Brain microvascular endothelial cell (primary cell): ENCODE results near the gene PACSIN1.

ENCODE experiments used
- DNase-seq: peaks from one replicate; pipeline ENCODE4 v3.0.0-alpha.2; 2020
- H3K27ac ChIP-seq: fragments of 250-450 bp; sonication (Bioruptor Pico); 2 replicates; pipeline ENCODE4 v1.5.1; 2020; ENCODE audit warnings: mild to moderate bottlenecking, moderate library complexity
- H3K27me3 ChIP-seq: fragments of 250-450 bp; sonication (Bioruptor Pico); replicated peaks from 2 replicates; pipeline ENCODE4 v1.5.1; 2020; ENCODE audit warnings: mild to moderate bottlenecking
- H3K36me3 ChIP-seq: fragments of 250-450 bp; sonication (Bioruptor Pico); replicated peaks from 2 replicates; pipeline ENCODE4 v1.5.1; 2020; ENCODE audit warnings: mild to moderate bottlenecking
- H3K4me3 ChIP-seq: 2 replicates; pipeline ENCODE4 v1.5.1; 2011; ENCODE audit warnings: low read depth, mild to moderate bottlenecking, control low read depth, low read length, moderate library complexity
- CTCF ChIP-seq: IDR thresholded peaks from 2 replicates; pipeline ENCODE4 v1.5.1; 2011; ENCODE audit warnings: low read depth, mild to moderate bottlenecking, moderate library complexity, low read length, control low read depth, inconsistent platforms; ENCODE audit errors: missing control alignments
- in situ Hi-C: cut with HindIII; loops from 2 replicates; pipeline ENCODE4 v1.10.0; 2017; ENCODE audit warnings: low sequenced_read_pairs, low pct_ligation_motif_present

PACSIN1 gene

GRCh38 chr6:34527751-34528670, 62.1 kb downstream of the PACSIN1 start:
- Histone ChIP-seq H3K27me3 (no peaks in the 10 kb centered on the region), H3K27ac (no peak overlapping the region), H3K36me3 (no peaks in the 10 kb centered on the region), H3K4me3 (no peak overlapping the region)
- DNase-seq = no peak
- in situ Hi-C loops = no loop called here
- no peak for TF ChIP-seq CTCF

GRCh38 chr6:34528996-34529664, 63.3 kb downstream of the PACSIN1 start:
- no peak overlapping the region for H3K27ac ChIP-seq
- in situ Hi-C loops = no loop called here
- no peaks in the 10 kb centered on the region for H3K36me3 ChIP-seq
- H3K27me3 ChIP-seq = no peaks in the 10 kb centered on the region
- no peak overlapping the region for H3K4me3 ChIP-seq
- TF ChIP-seq CTCF = no peak
- no peak for DNase-seq

- Histone ChIP-seq H3K27me3 (no peaks in the 10 kb centered on the region), H3K4me3 (no peak overlapping the region), H3K36me3 (no peaks in the 10 kb centered on the region), H3K27ac (no peak overlapping the region)
- no peak for DNase-seq
- TF ChIP-seq CTCF = no peak
- in situ Hi-C loops = no loop called here
Observed at GRCh38 chr6:34529665-34530327, 63.9 kb downstream of the PACSIN1 start.

- Histone ChIP-seq H3K36me3 (no peaks in the 10 kb centered on the region), H3K4me3 (no peak overlapping the region), H3K27ac (no peak overlapping the region), H3K27me3 (no peaks in the 10 kb centered on the region)
- no peak for TF ChIP-seq CTCF
- no peak for DNase-seq
- in situ Hi-C loops = no loop called here
Observed at GRCh38 chr6:34530753-34531365, 65.0 kb downstream of the PACSIN1 start.

GRCh38 chr6:34531580-34532201, 65.8 kb downstream of the PACSIN1 start:
- in situ Hi-C loops = no loop called here
- peak; percentile 82 for DNase-seq
- Histone ChIP-seq H3K36me3 (no peaks in the 10 kb centered on the region), H3K27me3 (no peaks in the 10 kb centered on the region), H3K27ac (no peak overlapping the region), H3K4me3 (peak overlapping the region; percentile 47)
- no peak for TF ChIP-seq CTCF
